Measurements from ENCODE around the gene TMEM236. TPM values are rescaled to one million over a fixed set of nuclear protein-coding genes. Genes with fewer than 3 reads are reported as not detected.

TMEM236 gene
- total and polyA plus RNA-seq, 2 donors, result 0.44 to 1.2 TPM

DNA sequence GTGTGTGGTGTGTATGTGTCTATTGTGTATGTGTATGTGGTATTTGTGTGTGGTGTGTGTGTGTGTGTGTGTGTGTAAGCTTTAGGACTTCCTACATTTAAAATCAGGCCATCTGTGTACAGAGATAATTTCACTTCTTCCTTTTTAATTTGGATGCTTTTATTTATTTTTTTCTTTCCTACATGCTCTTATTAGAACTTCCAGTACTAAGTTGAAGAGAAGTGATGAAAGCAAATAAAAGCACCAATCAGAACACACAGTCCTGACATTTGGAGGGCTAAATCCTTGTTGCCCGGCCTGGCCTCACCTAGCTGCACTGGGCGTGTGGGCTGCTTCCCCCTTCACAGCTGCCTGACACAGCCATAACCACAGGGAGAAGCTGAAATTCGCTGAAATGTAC lies 53.3 kb downstream of the TMEM236 start:
- Histone ChIP-seq H3K36me3 (ENCODE audit: insufficient read depth) (no peaks in the 10 kb centered on the region), H3K4me3 (ENCODE audit: low read depth, low read length) (no peak overlapping the region), H3K4me1 (ENCODE audit: insufficient read depth) (no peaks in the 10 kb centered on the region), H3K27ac (ENCODE audit: low read depth) (no peak overlapping the region)
- DNase-seq (ENCODE audit: extremely low spot score), result no peak
- WGBS, result 63% methylated on average over 3 of the region's 3 CpGs

DNA sequence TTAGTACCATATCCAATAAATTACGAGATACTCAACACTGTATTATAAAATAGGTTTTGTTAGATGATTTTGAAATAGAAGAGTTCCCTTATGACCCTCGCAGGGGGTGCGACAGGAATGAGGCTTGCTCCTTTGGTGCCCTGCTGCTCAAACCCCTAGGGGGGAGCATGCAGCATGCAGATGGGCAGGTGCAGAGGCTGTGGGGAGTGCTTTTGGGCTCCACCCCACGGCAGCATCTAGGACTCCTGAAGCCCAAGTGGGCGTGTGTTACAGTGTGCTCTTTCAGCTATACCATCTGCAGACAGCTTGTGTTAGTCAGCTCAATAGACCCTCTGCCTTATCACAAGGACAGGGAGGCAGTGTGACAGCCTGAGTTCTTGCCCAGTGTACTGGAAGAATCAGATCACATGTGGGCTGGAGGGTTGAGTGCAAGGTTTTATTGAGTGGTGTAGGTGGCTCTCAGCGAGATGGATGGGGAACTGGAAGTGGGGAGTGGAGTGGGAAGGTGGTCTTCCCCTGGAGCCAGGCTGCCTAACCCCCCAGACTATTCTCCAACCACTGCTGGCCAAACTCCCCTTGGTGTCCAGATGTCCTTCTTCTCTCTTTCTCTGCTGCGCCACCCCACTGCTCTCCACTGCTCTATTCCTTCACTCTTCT lies 54.0 kb downstream of the TMEM236 start:
- Histone ChIP-seq H3K4me3 (ENCODE audit: low read depth, low read length) (no peak overlapping the region), H3K36me3 (ENCODE audit: insufficient read depth) (no peaks in the 10 kb centered on the region), H3K4me1 (ENCODE audit: insufficient read depth) (no peaks in the 10 kb centered on the region), H3K27ac (ENCODE audit: low read depth) (no peak overlapping the region)
- DNase-seq (ENCODE audit: extremely low spot score), result no peak
- WGBS, result 56% methylated on average over 7 of the region's 7 CpGs

DNA sequence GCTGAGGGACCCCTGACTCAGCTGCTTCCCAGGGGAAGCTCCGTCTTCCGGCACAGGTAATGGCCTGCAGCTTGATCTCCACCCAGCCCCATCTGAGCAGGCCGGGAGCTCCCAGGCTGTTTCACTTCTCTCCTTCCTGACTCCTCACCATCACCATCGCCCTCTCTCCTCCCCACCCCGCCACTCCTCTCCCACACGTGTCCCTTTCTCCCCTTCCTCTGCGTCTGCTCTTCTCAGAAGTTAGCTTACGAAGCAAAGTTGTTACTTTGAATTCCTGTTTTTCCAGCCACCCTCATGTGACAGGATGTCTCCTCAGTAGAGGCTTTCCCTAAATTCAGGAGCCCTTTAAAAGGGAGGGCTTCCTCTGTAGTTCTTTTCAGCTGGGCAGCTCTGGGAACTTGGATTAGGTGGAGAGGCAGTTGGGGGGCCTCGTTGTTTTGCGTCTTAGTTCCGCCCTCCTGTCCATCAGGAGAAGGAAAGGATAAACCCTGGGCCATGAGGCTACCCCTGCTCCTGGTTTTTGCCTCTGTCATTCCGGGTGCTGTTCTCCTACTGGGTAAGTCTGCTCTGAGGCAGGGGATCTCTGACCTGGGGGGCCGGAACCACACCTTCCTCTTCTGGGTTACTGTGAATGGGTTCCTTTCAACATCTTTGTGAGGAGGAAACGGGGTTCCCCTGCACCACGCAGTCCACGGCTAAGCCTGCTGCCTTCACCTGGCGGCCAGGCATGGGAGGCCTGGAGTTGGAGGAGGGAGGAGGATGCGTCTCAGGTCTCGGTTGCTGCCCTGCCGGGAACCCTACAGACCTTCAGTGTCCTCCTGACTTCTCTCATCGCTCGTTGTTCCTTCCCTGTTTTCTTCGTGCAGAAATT lies 57.2 kb downstream of the TMEM236 start, which contains the start of gene MRC1:
Gene MRC1 (plus strand): TSS at position 378 of the 871 bp plus-strand sequence. CDS start 118 bp downstream, at position 496.
- no peak for DNase-seq (ENCODE audit: extremely low spot score)
- WGBS, result 71% methylated on average over 23 of the region's 23 CpGs
- Histone ChIP-seq H3K4me3 (ENCODE audit: low read depth, low read length) (no peak within 1 kb of the TSS), H3K36me3 (ENCODE audit: insufficient read depth) (no peaks in the 10 kb centered on the region), H3K27ac (ENCODE audit: low read depth) (no peak within 1 kb of the TSS), H3K4me1 (ENCODE audit: insufficient read depth) (no peaks in the 10 kb centered on the region)

DNA sequence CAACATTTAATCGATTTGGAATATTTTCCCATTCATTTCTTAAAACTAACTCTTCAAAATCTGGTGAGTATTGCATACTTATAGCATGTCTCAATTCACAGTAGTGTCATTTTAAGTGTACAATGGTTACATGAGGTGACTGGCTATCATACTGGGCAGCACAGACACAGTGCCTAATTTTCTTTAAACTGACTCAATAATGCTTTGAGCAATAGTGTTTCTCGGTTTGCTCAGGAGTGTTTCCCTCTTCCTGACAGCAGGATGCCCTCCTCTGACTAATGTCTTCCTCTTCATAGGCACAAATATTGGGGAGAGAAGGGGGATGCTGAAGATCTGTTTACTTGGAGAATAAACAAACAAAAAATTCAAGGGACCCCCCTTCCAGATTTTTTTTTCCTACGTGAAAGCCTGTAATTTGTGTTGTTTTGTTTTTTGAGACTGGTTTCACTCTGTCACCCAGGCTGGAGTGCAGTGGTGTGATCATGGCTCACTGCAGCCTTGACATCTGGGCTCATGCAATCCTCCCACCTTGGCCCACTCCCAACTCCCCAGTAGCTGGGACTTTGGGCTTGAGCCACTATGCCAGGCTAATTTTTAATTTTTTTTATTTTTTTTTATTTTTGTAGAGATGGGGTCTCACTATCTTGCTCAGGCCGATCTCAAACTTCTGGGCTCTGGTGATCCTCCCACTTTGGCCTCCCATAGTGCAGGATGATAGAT lies 59.3 kb downstream of the TMEM236 start:
- WGBS, result 77% methylated on average over 4 of the region's 4 CpGs

DNA sequence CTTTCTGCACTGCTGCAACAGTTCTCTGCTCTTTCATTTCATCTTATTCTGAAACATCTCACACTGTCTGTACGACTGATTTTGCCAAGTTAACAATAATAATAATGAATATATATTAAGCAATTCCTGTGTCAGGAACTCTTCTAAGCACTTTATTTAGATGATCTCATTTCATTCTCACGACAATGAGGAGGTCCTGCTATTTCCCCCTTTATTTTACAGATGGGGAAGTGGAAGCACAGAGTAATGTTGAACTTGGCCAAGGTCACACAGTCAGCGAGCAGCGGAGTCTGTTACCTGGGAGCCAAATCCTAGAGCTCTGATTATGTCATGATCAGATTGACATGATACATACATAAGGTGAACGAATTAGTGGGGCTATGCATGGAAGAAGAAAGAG lies 63.0 kb downstream of the TMEM236 start:
- DNase-seq (ENCODE audit: extremely low spot score), result no peak
- 48% methylated on average over 5 of the region's 5 CpGs for WGBS

More for the DNA sequence above, 59.3 kb downstream of the TMEM236 start:
- Histone ChIP-seq H3K36me3 (ENCODE audit: insufficient read depth) (no peaks in the 10 kb centered on the region), H3K4me1 (ENCODE audit: insufficient read depth) (no peaks in the 10 kb centered on the region), H3K4me3 (ENCODE audit: low read depth, low read length) (no peak overlapping the region), H3K27ac (ENCODE audit: low read depth) (no peak overlapping the region)
- no peak for DNase-seq (ENCODE audit: extremely low spot score)

DNA sequence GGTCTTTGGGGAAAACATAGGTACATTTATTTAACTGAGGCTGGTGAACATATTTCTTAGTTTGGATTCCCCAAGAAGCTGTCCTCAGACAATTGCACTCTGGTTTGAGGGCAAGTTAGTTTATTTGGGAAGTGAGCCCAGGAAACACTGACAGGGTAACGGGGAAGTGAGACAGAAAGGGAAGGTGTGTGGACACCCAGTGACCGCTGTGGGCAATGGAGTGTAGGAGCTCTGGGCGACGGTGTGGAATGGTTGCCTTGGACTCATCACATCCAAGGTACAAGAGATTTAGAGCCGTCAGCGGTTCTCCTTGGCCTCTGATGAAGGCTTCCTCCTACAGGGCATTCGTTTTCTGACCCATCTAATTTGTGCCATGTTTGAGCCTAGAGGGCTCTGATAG lies 64.2 kb downstream of the TMEM236 start:
- Histone ChIP-seq H3K27ac (ENCODE audit: low read depth) (no peak overlapping the region), H3K4me1 (ENCODE audit: insufficient read depth) (no peaks in the 10 kb centered on the region), H3K4me3 (ENCODE audit: low read depth, low read length) (no peak overlapping the region), H3K36me3 (ENCODE audit: insufficient read depth) (no peaks in the 10 kb centered on the region)
- WGBS, result 91% methylated on average over 7 of the region's 7 CpGs
- DNase-seq (ENCODE audit: extremely low spot score), result no peak

More for the DNA sequence above, 63.0 kb downstream of the TMEM236 start:
- H3K4me3 ChIP-seq (ENCODE audit: low read depth, low read length), result no peak overlapping the region
- H3K36me3 ChIP-seq (ENCODE audit: insufficient read depth), result no peaks in the 10 kb centered on the region
- H3K27ac ChIP-seq (ENCODE audit: low read depth), result no peak overlapping the region
- no peaks in the 10 kb centered on the region for H3K4me1 ChIP-seq (ENCODE audit: insufficient read depth)

DNA sequence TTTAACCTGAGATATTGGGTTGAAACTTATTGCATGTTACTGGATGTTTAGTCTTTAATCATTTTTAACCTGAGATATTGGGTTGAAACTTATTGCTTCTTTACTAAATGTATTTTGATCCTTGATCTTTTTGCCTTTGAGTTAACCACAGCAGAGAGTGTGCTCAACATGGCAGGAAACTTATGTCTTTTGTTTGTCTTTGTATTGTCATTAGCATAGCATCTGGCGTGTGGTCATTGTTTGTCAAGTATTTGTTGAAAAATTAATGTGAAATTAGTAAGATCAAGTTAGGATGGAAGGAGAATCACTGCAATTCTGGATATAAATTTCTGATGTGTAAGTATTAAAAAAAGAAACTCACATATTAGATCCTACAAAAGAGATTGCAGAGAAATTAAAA lies 65.3 kb downstream of the TMEM236 start:
- no peaks in the 10 kb centered on the region for H3K36me3 ChIP-seq (ENCODE audit: insufficient read depth)
- WGBS, result 75% methylated on average over 1 of the region's 1 CpG
- no peak for DNase-seq (ENCODE audit: extremely low spot score)
- H3K4me1 ChIP-seq (ENCODE audit: insufficient read depth), result no peaks in the 10 kb centered on the region
- H3K27ac ChIP-seq (ENCODE audit: low read depth), result no peak overlapping the region
- no peak overlapping the region for H3K4me3 ChIP-seq (ENCODE audit: low read depth, low read length)

DNA sequence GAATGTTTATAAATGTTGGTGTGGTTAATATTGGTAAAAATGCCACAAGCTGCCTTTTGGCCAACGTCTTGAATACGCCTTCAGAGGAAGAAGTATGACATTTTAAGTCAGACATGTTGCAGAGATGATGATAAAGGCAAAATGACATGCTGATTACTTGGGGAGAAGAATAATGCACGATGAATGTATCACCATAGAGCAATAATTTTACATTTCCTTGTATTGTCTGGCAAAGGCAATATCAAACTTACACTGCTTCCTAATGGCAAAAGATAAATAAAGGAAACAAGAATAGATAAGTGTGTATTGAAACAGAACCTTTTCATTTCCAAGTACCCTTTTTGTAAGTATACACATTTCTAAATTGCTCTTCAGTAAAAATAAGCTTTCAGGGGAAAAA lies 65.8 kb downstream of the TMEM236 start:
- Histone ChIP-seq H3K36me3 (ENCODE audit: insufficient read depth) (no peaks in the 10 kb centered on the region), H3K4me1 (ENCODE audit: insufficient read depth) (no peaks in the 10 kb centered on the region), H3K4me3 (ENCODE audit: low read depth, low read length) (no peak overlapping the region), H3K27ac (ENCODE audit: low read depth) (no peak overlapping the region)
- 57% methylated on average over 3 of the region's 3 CpGs for WGBS
- no peak for DNase-seq (ENCODE audit: extremely low spot score)

DNA sequence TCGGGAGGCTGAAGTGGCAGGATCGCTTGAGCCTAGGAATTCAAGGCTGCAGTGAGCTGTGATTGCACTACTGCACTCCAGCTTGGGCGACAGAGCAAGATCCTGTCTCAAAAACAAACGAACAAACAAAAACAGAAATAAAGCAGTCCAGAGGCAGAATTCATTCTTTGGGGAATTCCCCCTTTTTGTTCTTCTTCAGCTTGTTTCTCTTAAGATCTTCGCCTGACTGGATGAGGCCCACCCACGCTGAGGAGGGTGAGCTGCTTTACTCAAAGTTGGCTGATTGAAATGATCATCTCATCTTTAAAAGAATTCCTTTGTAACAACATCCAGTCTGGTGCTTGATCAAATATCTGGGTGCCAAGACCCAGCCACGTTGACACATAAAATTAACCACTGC lies 67.8 kb downstream of the TMEM236 start:
- no peak overlapping the region for H3K4me3 ChIP-seq (ENCODE audit: low read depth, low read length)
- WGBS, result 81% methylated on average over 7 of the region's 7 CpGs
- DNase-seq (ENCODE audit: extremely low spot score), result no peak
- no peak overlapping the region for H3K27ac ChIP-seq (ENCODE audit: low read depth)
- no peaks in the 10 kb centered on the region for H3K36me3 ChIP-seq (ENCODE audit: insufficient read depth)
- H3K4me1 ChIP-seq (ENCODE audit: insufficient read depth), result no peaks in the 10 kb centered on the region

DNA sequence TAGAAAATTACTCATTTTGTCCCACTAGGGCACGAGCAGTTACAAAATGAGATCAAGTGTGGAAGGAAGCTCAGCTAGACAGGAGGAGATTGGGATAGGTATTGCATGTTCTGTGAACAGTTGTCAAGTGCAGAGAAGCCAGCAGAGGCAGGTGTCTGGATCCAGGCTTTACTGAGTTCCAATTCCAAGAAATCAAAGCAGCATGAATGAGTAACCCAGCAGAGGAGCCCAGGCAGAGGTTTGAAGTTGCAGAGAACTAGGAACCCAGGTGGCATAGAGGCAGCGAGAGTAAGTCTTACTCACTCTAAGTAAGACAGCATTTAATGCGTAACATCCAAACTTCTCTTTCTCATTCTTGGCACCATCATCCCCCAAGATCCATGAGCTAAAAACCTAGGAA lies 68.9 kb downstream of the TMEM236 start:
- Histone ChIP-seq H3K36me3 (ENCODE audit: insufficient read depth) (no peaks in the 10 kb centered on the region), H3K4me1 (ENCODE audit: insufficient read depth) (no peaks in the 10 kb centered on the region), H3K4me3 (ENCODE audit: low read depth, low read length) (no peak overlapping the region), H3K27ac (ENCODE audit: low read depth) (no peak overlapping the region)
- WGBS, result 78% methylated on average over 3 of the region's 3 CpGs
- no peak for DNase-seq (ENCODE audit: extremely low spot score)

DNA sequence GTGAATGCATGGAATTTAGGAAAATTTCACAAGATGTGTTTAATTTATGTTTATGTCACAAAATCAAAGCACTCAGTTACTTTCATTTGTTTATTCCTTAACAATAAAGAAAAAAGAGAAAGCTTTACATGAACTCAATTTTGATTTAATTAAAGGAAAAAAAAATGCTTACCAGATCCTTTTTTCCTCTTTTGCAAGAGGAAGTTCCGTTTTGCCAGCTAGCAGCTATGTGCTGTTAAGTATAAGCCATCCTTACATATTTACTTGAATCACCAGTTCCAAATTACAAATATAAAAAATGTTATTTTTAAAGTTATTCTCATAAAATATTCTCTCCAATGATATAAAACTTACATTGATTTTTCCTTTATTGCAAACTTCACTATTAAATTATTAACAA lies 69.9 kb downstream of the TMEM236 start:
- H3K4me1 ChIP-seq (ENCODE audit: insufficient read depth), result no peaks in the 10 kb centered on the region
- no peak for DNase-seq (ENCODE audit: extremely low spot score)
- WGBS, result 46% methylated on average over 1 of the region's 1 CpG

DNA sequence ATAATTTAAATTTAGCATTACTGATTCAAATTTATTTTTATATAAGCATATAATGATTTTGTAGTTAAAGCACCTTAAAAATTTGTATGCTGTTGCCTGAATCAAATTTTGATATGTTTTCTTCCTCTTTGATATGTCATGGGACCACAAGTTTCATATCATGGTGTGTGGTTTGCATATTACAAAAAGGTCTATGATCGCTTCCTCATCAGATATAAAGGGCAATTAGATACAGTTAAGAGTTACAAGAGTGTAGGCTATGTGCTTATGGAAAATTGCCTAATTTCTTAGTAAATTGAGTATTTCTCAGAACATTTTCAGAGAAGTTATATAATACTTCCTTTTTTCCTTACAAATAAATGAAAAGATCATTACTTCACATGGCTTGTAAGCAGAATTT lies 79.3 kb downstream of the TMEM236 start:
- no peaks in the 10 kb centered on the region for H3K4me1 ChIP-seq (ENCODE audit: insufficient read depth)
- H3K27ac ChIP-seq (ENCODE audit: low read depth), result no peak overlapping the region
- H3K4me3 ChIP-seq (ENCODE audit: low read depth, low read length), result no peak overlapping the region
- DNase-seq (ENCODE audit: extremely low spot score), result no peak
- WGBS, result 82% methylated on average over 1 of the region's 1 CpG
- H3K36me3 ChIP-seq (ENCODE audit: insufficient read depth), result no peaks in the 10 kb centered on the region

More for the DNA sequence above, 69.9 kb downstream of the TMEM236 start:
- no peak overlapping the region for H3K4me3 ChIP-seq (ENCODE audit: low read depth, low read length)
- H3K27ac ChIP-seq (ENCODE audit: low read depth), result no peak overlapping the region
- H3K36me3 ChIP-seq (ENCODE audit: insufficient read depth), result no peaks in the 10 kb centered on the region

DNA sequence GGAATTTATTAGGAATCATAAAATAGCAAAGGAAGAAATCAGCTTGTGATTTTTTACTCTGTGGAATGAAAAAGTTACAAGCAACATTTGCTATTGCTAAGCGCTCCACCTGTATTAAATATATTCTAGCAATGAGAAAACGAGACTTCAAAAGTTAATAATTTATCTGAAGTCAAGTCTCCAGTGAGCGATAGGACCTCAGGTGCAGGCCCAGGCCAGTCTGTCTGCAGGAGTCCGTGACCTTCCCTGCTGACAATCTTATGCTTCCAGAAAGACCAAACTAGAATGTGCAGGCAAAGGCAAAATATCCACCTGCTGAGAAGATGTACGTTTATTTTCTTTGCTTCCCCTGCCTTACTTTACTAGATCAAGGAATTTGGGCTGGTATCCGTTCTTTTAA lies 79.9 kb downstream of the TMEM236 start:
- Histone ChIP-seq H3K36me3 (ENCODE audit: insufficient read depth) (no peaks in the 10 kb centered on the region), H3K4me3 (ENCODE audit: low read depth, low read length) (no peak overlapping the region), H3K4me1 (ENCODE audit: insufficient read depth) (no peaks in the 10 kb centered on the region), H3K27ac (ENCODE audit: low read depth) (no peak overlapping the region)
- WGBS, result 84% methylated on average over 6 of the region's 6 CpGs
- DNase-seq (ENCODE audit: extremely low spot score), result no peak

All from urinary bladder (tissue), 4 donors.